Spleen (tissue), 7 donors: Measurements from ENCODE around the gene PERCC1.

ENCODE experiments used
- CTCF ChIP-seq, 11 experiments: fragments of 200-600 bp in 7 of 11; fragments of 450-650 bp in 4 of 11; sonication (generic) in 4 of 11; IDR thresholded peaks in 8 of 11; conservative IDR thresholded peaks in 3 of 11; 1 replicate in 7 of 11; 2 replicates in 4 of 11; pipeline versions ENCODE4 v1.4.0 to v1.8.0; 2016 to 2021; ENCODE audit warnings: antibody characterized with exemption in 11 of 11, inconsistent platforms in 4 of 11, mild to moderate bottlenecking in 1 of 11
- POLR2A ChIP-seq, 3 donors: fragments of 450-650 bp; IDR thresholded peaks; one replicate each; pipeline ENCODE4 v1.5.1; 2017; ENCODE audit warnings: antibody characterized with exemption in 3 of 3, mild to moderate bottlenecking in 1 of 3
- donor health status: DM: no; HTN: no; CAD: no; lungs with moderate emphysema.
- donor health status: DM: no; HTN: no; CAD: no.
- donor health status: DM: no; HTN: no; CAD: no.

- no peak for TF ChIP-seq POLR2A (IDR thresholded peaks at IDR 0.05)
- TF ChIP-seq CTCF (IDR thresholded peaks at IDR 0.05 in 8 of 11, conservative IDR thresholded peaks at IDR 0.05 in 3 of 11) = no peak
Measured at GRCh38 chr16:1436731-1437355, 6.0 kb downstream of the PERCC1 start.
